Measurements from ENCODE around the gene EHMT1. TPM values are rescaled to one million over a fixed set of nuclear protein-coding genes. Genes with fewer than 3 reads are reported as not detected.
"Not testable (repeated sequence)": the region's sequence is repeated elsewhere in the genome, so short reads cannot be mapped to it uniquely, and the experiment has no call there.

Gene EHMT1
- total RNA-seq, 1 donor from 2014 or later: 163 TPM

GRCh38 chr9:137733429-137733828, 114.6 kb downstream of the EHMT1 start:
- DNase-seq (ENCODE audit: low read depth, low spot score): no peak
- Mint-ChIP-seq H3K9me3 (peaks cover 14% of the 10 kb centered on the region), H3K36me3 (ENCODE audit: low read depth) (peaks cover 65% of the 10 kb centered on the region), H3K27ac (ENCODE audit: unreplicated experiment) (no peak overlapping the region), H3K4me3 (no peak overlapping the region), H3K4me1 (no peaks in the 10 kb centered on the region), H3K27me3 (ENCODE audit: low read depth) (no peaks in the 10 kb centered on the region)
- TF ChIP-seq, protein P1, sequence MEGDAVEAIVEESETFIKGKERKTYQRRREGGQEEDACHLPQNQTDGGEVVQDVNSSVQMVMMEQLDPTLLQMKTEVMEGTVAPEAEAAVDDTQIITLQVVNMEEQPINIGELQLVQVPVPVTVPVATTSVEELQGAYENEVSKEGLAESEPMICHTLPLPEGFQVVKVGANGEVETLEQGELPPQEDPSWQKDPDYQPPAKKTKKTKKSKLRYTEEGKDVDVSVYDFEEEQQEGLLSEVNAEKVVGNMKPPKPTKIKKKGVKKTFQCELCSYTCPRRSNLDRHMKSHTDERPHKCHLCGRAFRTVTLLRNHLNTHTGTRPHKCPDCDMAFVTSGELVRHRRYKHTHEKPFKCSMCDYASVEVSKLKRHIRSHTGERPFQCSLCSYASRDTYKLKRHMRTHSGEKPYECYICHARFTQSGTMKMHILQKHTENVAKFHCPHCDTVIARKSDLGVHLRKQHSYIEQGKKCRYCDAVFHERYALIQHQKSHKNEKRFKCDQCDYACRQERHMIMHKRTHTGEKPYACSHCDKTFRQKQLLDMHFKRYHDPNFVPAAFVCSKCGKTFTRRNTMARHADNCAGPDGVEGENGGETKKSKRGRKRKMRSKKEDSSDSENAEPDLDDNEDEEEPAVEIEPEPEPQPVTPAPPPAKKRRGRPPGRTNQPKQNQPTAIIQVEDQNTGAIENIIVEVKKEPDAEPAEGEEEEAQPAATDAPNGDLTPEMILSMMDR (conservative IDR thresholded peaks at IDR 0.05): no peak

DNA sequence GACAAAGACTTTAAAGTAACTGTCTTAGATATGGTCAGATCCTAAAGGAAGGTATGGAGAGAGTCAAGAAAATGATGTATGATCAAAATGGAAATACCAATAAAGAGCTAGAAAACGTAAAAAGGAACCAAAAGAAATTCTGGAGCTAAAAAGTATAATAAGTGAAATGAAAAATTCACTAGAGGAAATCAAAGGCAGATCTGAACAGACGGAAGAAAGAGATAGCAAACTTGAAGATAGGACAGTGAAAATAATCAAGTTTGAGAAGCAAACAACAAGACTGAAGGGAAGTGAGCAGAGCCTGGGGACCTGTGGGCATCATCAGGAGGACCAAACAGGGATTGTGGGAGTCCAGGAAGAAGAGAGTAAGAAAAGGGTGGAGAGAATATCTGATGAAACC, 115.4 kb downstream of the EHMT1 start:
- H3K27me3 Mint-ChIP-seq (ENCODE audit: low read depth): no peaks in the 10 kb centered on the region
- H3K4me1 Mint-ChIP-seq: no peaks in the 10 kb centered on the region
- H3K9me3 Mint-ChIP-seq: peaks cover 14% of the 10 kb centered on the region
- H3K27ac Mint-ChIP-seq (ENCODE audit: unreplicated experiment): no peak overlapping the region
- no peak overlapping the region for H3K4me3 Mint-ChIP-seq
- H3K36me3 Mint-ChIP-seq (ENCODE audit: low read depth): peaks cover 66% of the 10 kb centered on the region
- TF ChIP-seq, protein P1 (conservative IDR thresholded peaks at IDR 0.05): no peak
- DNase-seq (ENCODE audit: low read depth, low spot score): no peak

DNA sequence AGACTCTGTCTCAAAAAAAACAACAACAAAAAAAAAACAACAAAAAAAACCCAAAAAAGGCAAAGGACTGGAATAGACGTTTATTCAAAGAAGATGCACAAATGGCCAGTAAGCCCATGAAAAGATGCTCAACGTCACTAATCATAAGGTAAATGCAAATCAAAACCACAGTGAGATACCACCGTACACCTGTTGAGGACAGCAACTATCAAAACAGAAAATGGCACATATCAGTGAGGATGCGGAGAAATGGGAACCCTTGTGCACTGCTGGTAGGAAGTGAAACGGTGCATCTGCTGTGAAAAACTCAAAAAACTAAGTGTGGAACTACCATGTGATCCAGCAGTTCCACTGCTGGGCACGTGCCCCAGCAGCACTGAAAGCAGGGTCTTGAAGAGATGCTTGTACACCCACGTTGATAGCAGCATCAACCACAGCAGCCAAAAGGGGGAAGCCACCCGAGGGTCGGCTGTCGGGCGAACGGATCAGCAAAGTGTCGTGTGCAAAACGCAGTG, 119.4 kb downstream of the EHMT1 start:
- Mint-ChIP-seq H3K36me3 (ENCODE audit: low read depth) (peaks cover 41% of the 10 kb centered on the region), H3K9me3 (peaks cover 14% of the 10 kb centered on the region)
- not testable (repeated sequence) for H3K27me3 Mint-ChIP-seq (ENCODE audit: low read depth); H3K27ac Mint-ChIP-seq (ENCODE audit: unreplicated experiment); H3K4me1 Mint-ChIP-seq; DNase-seq (ENCODE audit: low read depth, low spot score); H3K4me3 Mint-ChIP-seq

DNA sequence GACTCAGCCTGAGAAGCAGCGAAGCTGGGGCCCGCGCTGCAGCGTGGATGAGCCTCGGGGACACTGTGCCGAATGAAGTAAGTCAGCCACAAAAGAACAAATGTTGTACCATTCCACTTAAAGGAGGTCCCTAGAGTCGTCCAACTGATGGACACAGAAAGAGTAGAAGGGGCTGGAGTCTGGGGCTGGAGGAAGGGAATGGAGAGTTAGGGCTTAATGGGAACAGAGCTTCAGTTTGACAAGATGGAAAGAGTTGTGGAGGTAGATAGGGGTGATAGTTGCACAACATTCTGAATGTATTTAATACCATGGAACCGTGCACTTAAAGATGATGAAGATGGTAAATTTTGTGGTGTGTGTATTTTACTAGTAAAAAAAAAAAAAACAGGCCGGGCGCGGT, 119.9 kb downstream of the EHMT1 start:
- peaks cover 12% of the 10 kb centered on the region for H3K9me3 Mint-ChIP-seq
- no peaks in the 10 kb centered on the region for H3K27me3 Mint-ChIP-seq (ENCODE audit: low read depth)
- no peak overlapping the region for H3K4me3 Mint-ChIP-seq
- DNase-seq (ENCODE audit: low read depth, low spot score): no peak
- H3K4me1 Mint-ChIP-seq: no peaks in the 10 kb centered on the region
- TF ChIP-seq, protein P1 (conservative IDR thresholded peaks at IDR 0.05): no peak
- peaks cover 36% of the 10 kb centered on the region for H3K36me3 Mint-ChIP-seq (ENCODE audit: low read depth)
- H3K27ac Mint-ChIP-seq (ENCODE audit: unreplicated experiment): no peak overlapping the region

DNA sequence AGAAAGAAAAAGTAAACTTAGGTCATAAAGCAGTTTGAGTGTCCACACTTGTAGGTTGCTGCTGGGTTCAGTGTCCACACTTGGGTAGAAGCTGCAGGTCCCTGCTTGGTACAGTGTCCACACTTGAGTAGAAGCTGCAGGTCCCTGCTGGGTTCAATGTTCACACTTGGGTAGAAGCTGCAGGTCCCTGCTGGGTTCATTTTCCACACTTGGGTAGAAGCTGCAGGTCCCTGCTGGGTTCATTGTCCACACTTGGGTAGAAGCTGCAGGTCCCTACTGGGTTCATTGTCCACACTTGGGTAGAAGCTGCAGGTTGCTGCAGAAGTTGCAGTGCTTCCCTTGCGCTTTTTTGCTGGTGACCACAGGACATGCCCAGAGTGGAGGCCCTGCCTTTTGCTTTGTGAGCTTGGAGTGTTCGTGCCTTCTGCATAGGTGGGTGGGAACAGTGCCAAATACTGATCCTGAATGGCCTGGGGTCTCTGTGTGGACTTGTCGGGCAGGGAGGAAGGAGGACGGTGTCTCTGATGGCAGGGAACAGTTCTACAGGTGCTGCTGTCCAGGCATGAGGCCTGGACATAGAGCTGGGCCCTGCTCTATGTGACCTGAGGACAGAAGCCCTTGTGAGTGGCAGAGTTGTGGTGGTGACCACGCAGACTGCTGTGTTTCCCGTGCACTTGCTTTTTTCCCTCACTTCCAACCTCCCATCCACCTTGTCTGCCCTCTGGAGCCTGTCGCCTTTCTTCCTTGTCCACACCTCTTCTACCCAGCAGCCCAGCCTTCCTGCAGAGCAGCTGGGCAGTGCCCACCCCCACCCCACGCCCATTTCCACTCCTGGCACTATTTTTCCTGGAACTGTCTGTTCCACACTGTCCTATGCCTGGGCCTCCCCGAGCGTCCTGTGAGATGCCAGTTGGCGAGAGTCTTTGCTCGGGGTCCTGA, 120.8 kb downstream of the EHMT1 start:
- Mint-ChIP-seq H3K4me3 (no peak overlapping the region), H3K9me3 (peaks cover 5% of the 10 kb centered on the region), H3K36me3 (ENCODE audit: low read depth) (peaks cover 28% of the 10 kb centered on the region), H3K27ac (ENCODE audit: unreplicated experiment) (no peak overlapping the region), H3K4me1 (no peaks in the 10 kb centered on the region), H3K27me3 (ENCODE audit: low read depth) (no peaks in the 10 kb centered on the region)
- no peak for DNase-seq (ENCODE audit: low read depth, low spot score)
- TF ChIP-seq, protein P1 (conservative IDR thresholded peaks at IDR 0.05): no peak

DNA sequence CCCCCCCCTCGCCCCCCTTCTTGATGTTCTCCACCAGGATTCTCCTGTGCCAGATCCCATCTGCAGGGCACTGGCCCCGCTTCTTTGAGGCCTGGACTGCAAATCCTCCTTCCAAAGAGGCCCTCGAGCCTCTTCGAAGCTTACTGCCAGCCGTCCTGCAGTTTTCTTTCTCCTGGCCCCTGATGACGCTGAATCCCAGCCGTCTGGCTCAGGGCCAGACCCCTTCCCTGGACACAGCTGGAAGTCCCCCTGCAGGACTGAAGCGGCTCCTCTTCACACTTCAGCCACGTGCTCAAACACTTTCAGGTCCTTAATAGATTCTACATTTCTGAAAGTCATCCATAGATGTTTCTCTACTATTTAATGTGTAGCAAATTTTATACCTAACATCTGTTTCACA, 121.5 kb downstream of the EHMT1 start:
- Mint-ChIP-seq H3K27ac (ENCODE audit: unreplicated experiment) (no peak overlapping the region), H3K9me3 (peaks cover 2% of the 10 kb centered on the region), H3K27me3 (ENCODE audit: low read depth) (no peaks in the 10 kb centered on the region), H3K4me3 (no peak overlapping the region), H3K4me1 (no peaks in the 10 kb centered on the region), H3K36me3 (ENCODE audit: low read depth) (peaks cover 25% of the 10 kb centered on the region)
- no peak for DNase-seq (ENCODE audit: low read depth, low spot score)
- TF ChIP-seq, protein P1 (conservative IDR thresholded peaks at IDR 0.05): no peak

All from neural crest cell (in vitro differentiated cells).